Astrocyte (in vitro differentiated cells and primary cell): ENCODE data around the gene SNRPF. TPM values are rescaled to one million over a fixed set of nuclear protein-coding genes. Genes with fewer than 3 reads are reported as not detected.

Source experiments
- DNase-seq: peaks from one replicate; pipeline ENCODE4 v3.0.0-alpha.2; 2010; ENCODE audit warnings: low read depth
- FAIRE-seq: peaks from 2 replicates; lab custom pipeline; 2011; peaks lifted over from hg19 to GRCh38; lab: Jason Lieb, UNC
- H2AFZ ChIP-seq: 2 replicates; pipeline ENCODE4 v1.6.0; 2012; ENCODE audit warnings: low read depth, low read length, inconsistent platforms
- H3K27ac ChIP-seq: 2 replicates; pipeline ENCODE4 v1.5.1; 2011; ENCODE audit warnings: low read depth, low read length, inconsistent platforms
- H3K27me3 ChIP-seq: 2 replicates; pipeline ENCODE4 v1.6.0; 2011; ENCODE audit warnings: low read length, inconsistent platforms; ENCODE audit not compliant: insufficient read depth
- H3K36me3 ChIP-seq: 2 replicates; pipeline ENCODE4 v1.5.1; 2011; ENCODE audit warnings: low read length, inconsistent platforms; ENCODE audit not compliant: insufficient read depth
- H3K4me1 ChIP-seq: 2 replicates; pipeline ENCODE4 v1.5.1; 2011; ENCODE audit warnings: low read length, inconsistent platforms; ENCODE audit not compliant: insufficient read depth
- H3K4me2 ChIP-seq: 2 replicates; pipeline ENCODE4 v1.6.0; 2012; ENCODE audit warnings: low read length, inconsistent platforms
- H3K4me3 ChIP-seq: 2 replicates; pipeline ENCODE4 v1.5.1; 2011; ENCODE audit warnings: low read depth, mild to moderate bottlenecking, low read length, inconsistent platforms; ENCODE audit not compliant: insufficient read depth
- H3K79me2 ChIP-seq: 2 replicates; pipeline ENCODE4 v1.6.0; 2012; ENCODE audit warnings: mild to moderate bottlenecking, low read length, inconsistent platforms; ENCODE audit not compliant: insufficient read depth
- H3K9ac ChIP-seq: 2 replicates; pipeline ENCODE4 v1.6.0; 2012; ENCODE audit warnings: mild to moderate bottlenecking, low read length, inconsistent platforms
- H3K9me3 ChIP-seq: 2 replicates; pipeline ENCODE4 v1.5.1; 2012; ENCODE audit warnings: low read depth, mild to moderate bottlenecking, low read length, inconsistent platforms; ENCODE audit not compliant: insufficient read depth
- H4K20me1 ChIP-seq: 2 replicates; pipeline ENCODE4 v1.6.0; 2012; ENCODE audit warnings: low read length, inconsistent platforms; ENCODE audit not compliant: insufficient read depth
- H3K27ac Mint-ChIP-seq: one replicate; pipeline ENCODE4 v1.8.0; 2021; ENCODE audit warnings: mild to moderate bottlenecking, mixed read lengths; ENCODE audit not compliant: unreplicated experiment
- H3K27me3 Mint-ChIP-seq: one replicate; pipeline ENCODE4 v1.8.0; 2021; ENCODE audit warnings: low read depth, mixed read lengths; ENCODE audit not compliant: unreplicated experiment
- H3K36me3 Mint-ChIP-seq: one replicate; pipeline ENCODE4 v1.8.0; 2021; ENCODE audit warnings: low read depth, mixed read lengths; ENCODE audit not compliant: unreplicated experiment
- H3K4me1 Mint-ChIP-seq: one replicate; pipeline ENCODE4 v1.8.0; 2021; ENCODE audit warnings: low read depth, mixed read lengths; ENCODE audit not compliant: unreplicated experiment
- H3K4me3 Mint-ChIP-seq: one replicate; pipeline ENCODE4 v1.8.0; 2021; ENCODE audit warnings: mild to moderate bottlenecking, moderate library complexity, mixed read lengths; ENCODE audit not compliant: unreplicated experiment
- H3K9me3 Mint-ChIP-seq: one replicate; pipeline ENCODE4 v1.8.0; 2021; ENCODE audit warnings: mild to moderate bottlenecking, mixed read lengths; ENCODE audit not compliant: unreplicated experiment
- CTCF ChIP-seq: IDR thresholded peaks from 2 replicates; pipeline ENCODE4 v1.5.1; 2011; ENCODE audit warnings: low read depth, mild to moderate bottlenecking, inconsistent platforms, low read length, moderate library complexity; ENCODE audit not compliant: insufficient read depth
- EZH2 ChIP-seq: IDR thresholded peaks from 2 replicates; pipeline ENCODE4 v1.6.1; 2012; ENCODE audit warnings: mild to moderate bottlenecking, low read length, inconsistent platforms; ENCODE audit not compliant: insufficient read depth
- total RNA-seq: library from RNA; stranded (reverse); gene quantifications from 2 replicates; pipeline ENCODE4 v1.2.1, GENCODE V29; 2021

Gene SNRPF
- total RNA-seq, 1 donor from 2014 or later = 24.9 TPM

DNA sequence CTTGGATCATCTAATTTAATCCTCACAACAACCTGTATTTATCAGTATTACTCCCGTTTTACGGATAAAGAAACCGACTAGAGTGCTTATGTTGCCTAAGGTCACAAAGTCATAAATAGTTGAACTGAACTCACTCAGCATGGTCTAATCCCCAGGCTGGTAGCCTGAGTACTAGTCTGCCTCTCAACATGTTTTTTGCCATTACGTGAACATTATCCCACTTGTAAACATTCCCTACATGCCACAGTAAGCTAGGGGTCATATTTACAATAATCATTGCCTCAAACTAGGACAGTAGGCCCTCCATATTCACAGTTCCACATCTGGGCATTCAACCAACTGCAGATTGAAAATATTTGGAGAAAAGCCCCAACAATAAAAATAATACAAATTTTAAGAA lies 12.1 kb downstream of the SNRPF start:
- Mint-ChIP-seq H3K36me3 (peaks cover 4% of the 10 kb centered on the region), H3K9me3 (no peaks in the 10 kb centered on the region), H3K4me3 (no peak overlapping the region), H3K27me3 (no peaks in the 10 kb centered on the region), H3K4me1 (no peaks in the 10 kb centered on the region), H3K27ac (no peak overlapping the region)
- Histone ChIP-seq H4K20me1 (no peaks in the 10 kb centered on the region), H3K27me3 (no peaks in the 10 kb centered on the region), H3K9me3 (no peaks in the 10 kb centered on the region), H2AFZ (no peak overlapping the region), H3K36me3 (peaks cover 21% of the 10 kb centered on the region), H3K27ac (no peak overlapping the region), H3K4me1 (no peaks in the 10 kb centered on the region), H3K4me2 (no peak overlapping the region), H3K9ac (no peak overlapping the region), H3K79me2 (peaks cover 6% of the 10 kb centered on the region), H3K4me3 (no peak overlapping the region)
- no peak for TF ChIP-seq EZH2
- no peak for TF ChIP-seq CTCF
- DNase-seq = no peak
- no peak for FAIRE-seq

- H3K27ac Mint-ChIP-seq = no peak overlapping the region
- no peak overlapping the region for H2AFZ ChIP-seq
- H3K36me3 Mint-ChIP-seq = peaks cover 4% of the 10 kb centered on the region
- no peak overlapping the region for H3K4me2 ChIP-seq
- no peak overlapping the region for H3K9ac ChIP-seq
- H3K9me3 ChIP-seq = no peaks in the 10 kb centered on the region
- no peaks in the 10 kb centered on the region for H3K27me3 Mint-ChIP-seq
- H3K4me3 Mint-ChIP-seq = no peak overlapping the region
- H3K4me1 ChIP-seq = no peaks in the 10 kb centered on the region
- H3K4me3 ChIP-seq = no peak overlapping the region
- H3K27ac ChIP-seq = no peak overlapping the region
- H3K79me2 ChIP-seq = no peaks in the 10 kb centered on the region
- H3K4me1 Mint-ChIP-seq = peaks cover 10% of the 10 kb centered on the region
- TF ChIP-seq CTCF (no peak), EZH2 (no peak)
- H3K9me3 Mint-ChIP-seq = no peaks in the 10 kb centered on the region
- H4K20me1 ChIP-seq = no peaks in the 10 kb centered on the region
- no peaks in the 10 kb centered on the region for H3K27me3 ChIP-seq
- H3K36me3 ChIP-seq = peaks cover under 1% of the 10 kb centered on the region
- DNase-seq (no peak), FAIRE-seq (no peak)
Measured at GRCh38 chr12:95874452-95874851, 15.7 kb downstream of the SNRPF start.

- no peak overlapping the region for H3K27ac ChIP-seq
- FAIRE-seq = no peak
- peaks cover 13% of the 10 kb centered on the region for H3K4me1 Mint-ChIP-seq
Measured at GRCh38 chr12:95877622-95878021, 18.9 kb downstream of the SNRPF start.

More at GRCh38 chr12:95877622-95878021, 18.9 kb downstream of the SNRPF start:
- no peaks in the 10 kb centered on the region for H3K36me3 ChIP-seq
- H3K9ac ChIP-seq = no peak overlapping the region
- peaks cover 11% of the 10 kb centered on the region for H3K4me1 ChIP-seq
- H3K27me3 Mint-ChIP-seq = no peaks in the 10 kb centered on the region
- H3K4me3 ChIP-seq = no peak overlapping the region
- no peaks in the 10 kb centered on the region for H3K27me3 ChIP-seq
- TF ChIP-seq EZH2 (no peak), CTCF (no peak)
- H3K9me3 ChIP-seq = no peaks in the 10 kb centered on the region
- no peak overlapping the region for H3K4me3 Mint-ChIP-seq
- no peak for DNase-seq
- no peaks in the 10 kb centered on the region for H4K20me1 ChIP-seq
- no peaks in the 10 kb centered on the region for H3K9me3 Mint-ChIP-seq
- H3K4me2 ChIP-seq = no peak overlapping the region
- H3K27ac Mint-ChIP-seq = no peak overlapping the region
- peaks cover 4% of the 10 kb centered on the region for H3K36me3 Mint-ChIP-seq
- no peak overlapping the region for H2AFZ ChIP-seq
- H3K79me2 ChIP-seq = no peaks in the 10 kb centered on the region
